ENCODE results near the gene GYPA. TPM values are rescaled to one million over a fixed set of nuclear protein-coding genes. Genes with fewer than 3 reads are reported as not detected.

Gene GYPA
- total RNA-seq, 1 donor from 2014 or later = not detected

Other genes with a start within 250 kb of the GYPA start
- gene GYPE, start 235.2 kb downstream of the GYPA start, total RNA-seq = 0.07 and 0.35 TPM in 2 replicates
- gene GYPB, start 121.3 kb downstream of the GYPA start, total RNA-seq = not detected in 2 replicates

Data from epithelial cell of proximal tubule (primary cell).